PC-3 (cell line): Measurements from ENCODE around the gene IRX5. TPM values are rescaled to one million over a fixed set of nuclear protein-coding genes. Genes with fewer than 3 reads are reported as not detected.

Source experiments
- ATAC-seq: fragments of 200-7000 bp; cut with Tn5 transposase; 2 replicates; pipeline ENCODE4 v1.9.1; 2020; ENCODE audit warnings: mild to moderate bottlenecking, moderate library complexity
- BruUV-seq: library from RNA; stranded (reverse); fragments of 400-500 nt; replicated peaks from 2 replicates; lab custom pipeline; 2021; lab: Mats Ljungman, UMichigan
- CTCF ChIA-PET: fragments of 300-600 bp; sonication (Branson Sonifier 250); formaldehyde crosslinking; loops from one replicate; lab custom pipeline; 2022; ENCODE audit warnings: antibody characterized with exemption; lab: Charles Lee
- POLR2A ChIA-PET: fragments of 300-600 bp; sonication (Branson Sonifier 250); formaldehyde crosslinking; loops from one replicate; lab custom pipeline; 2022; ENCODE audit warnings: antibody characterized with exemption; ENCODE audit not compliant: unreplicated experiment; lab: Charles Lee
- DNase-seq: peaks from one replicate; pipeline ENCODE4 v3.0.0-alpha.2; 2015
- H2AFZ ChIP-seq: fragments of 300-600 bp; sonication (generic); 2 replicates; pipeline ENCODE4 v1.6.0; 2016; ENCODE audit warnings: antibody characterized with exemption, low read length
- H3F3A ChIP-seq: fragments of 300-600 bp; sonication (generic); one replicate; pipeline ENCODE4 v1.6.0; 2017; ENCODE audit warnings: antibody characterized with exemption, low read length, control low read depth, mild to moderate bottlenecking; ENCODE audit not compliant: unreplicated experiment
- H3K27ac ChIP-seq: fragments of 300-600 bp; sonication (generic); 2 replicates; pipeline ENCODE4 v1.5.1; 2016; ENCODE audit warnings: mild to moderate bottlenecking, low read length
- H3K27me3 ChIP-seq: fragments of 300-600 bp; sonication (generic); 2 replicates; pipeline ENCODE4 v1.6.1; 2016; ENCODE audit warnings: low read length, mixed read lengths
- H3K36me3 ChIP-seq: fragments of 300-600 bp; sonication (generic); 2 replicates; pipeline ENCODE4 v1.6.1; 2016; ENCODE audit warnings: low read depth, mixed run types, low read length, mixed read lengths
- H3K4me1 ChIP-seq: fragments of 300-600 bp; sonication (generic); 2 replicates; pipeline ENCODE4 v1.5.1; 2016; ENCODE audit warnings: low read length; ENCODE audit not compliant: insufficient read depth
- H3K4me2 ChIP-seq: fragments of 300-600 bp; sonication (generic); 2 replicates; pipeline ENCODE4 v1.6.0; 2016; ENCODE audit warnings: low read length
- H3K4me3 ChIP-seq: fragments of 300-600 bp; sonication (generic); 2 replicates; pipeline ENCODE4 v1.5.1; 2016; ENCODE audit warnings: mild to moderate bottlenecking, low read length, mixed read lengths
- H3K79me2 ChIP-seq: fragments of 300-600 bp; sonication (generic); 2 replicates; pipeline ENCODE4 v1.6.1; 2017; ENCODE audit warnings: low read length, mixed read lengths
- H3K9ac ChIP-seq: fragments of 300-600 bp; sonication (generic); 2 replicates; pipeline ENCODE4 v1.6.0; 2016; ENCODE audit warnings: mild to moderate bottlenecking, low read length
- H3K9me2 ChIP-seq: fragments of 300-600 bp; sonication (generic); replicated peaks from 2 replicates; pipeline ENCODE4 v1.6.1; 2016; ENCODE audit warnings: mixed run types, low read length, mixed read lengths
- H3K9me3 ChIP-seq: fragments of 300-600 bp; sonication (generic); 2 replicates; pipeline ENCODE4 v1.6.1; 2016; ENCODE audit warnings: low read length, mixed read lengths
- H4K20me1 ChIP-seq: fragments of 300-600 bp; sonication (generic); 2 replicates; pipeline ENCODE4 v1.6.1; 2016; ENCODE audit warnings: low read length, mixed read lengths
- EZH2 ChIP-seq: fragments of 300-600 bp; sonication (generic); IDR thresholded peaks from one replicate; pipeline ENCODE4 v1.6.1; 2017; ENCODE audit warnings: antibody characterized with exemption, mild to moderate bottlenecking, low read length; ENCODE audit not compliant: unreplicated experiment
- EZH2phosphoT487 ChIP-seq: fragments of 300-600 bp; sonication (generic); IDR thresholded peaks from 2 replicates; pipeline ENCODE4 v1.6.1; 2018; ENCODE audit warnings: mild to moderate bottlenecking, antibody characterized with exemption, low read length, borderline replicate concordance
- intact Hi-C: fragments of 100-400 bp; cut with micrococcal nuclease; formaldehyde crosslinking; loops from 2 replicates; pipeline ENCODE4 v1.9.0; 2023
- total RNA-seq: library from RNA; depleted of rRNA; stranded (reverse); fragments of >200 nt; gene quantifications from 2 replicates; pipeline ENCODE4 v1.2.3, GENCODE V29; 2014
- TF ChIP-seq, protein P1 (sequence below): fragments of 300-600 bp; sonication (generic); conservative IDR thresholded peaks from 2 replicates; pipeline ENCODE4 v1.5.1; 2017; ENCODE audit warnings: antibody characterized with exemption, low read depth, mild to moderate bottlenecking, low read length

Gene IRX5
- total RNA-seq, 1 experiment from 2014 or later = 0.22 TPM

DNA sequence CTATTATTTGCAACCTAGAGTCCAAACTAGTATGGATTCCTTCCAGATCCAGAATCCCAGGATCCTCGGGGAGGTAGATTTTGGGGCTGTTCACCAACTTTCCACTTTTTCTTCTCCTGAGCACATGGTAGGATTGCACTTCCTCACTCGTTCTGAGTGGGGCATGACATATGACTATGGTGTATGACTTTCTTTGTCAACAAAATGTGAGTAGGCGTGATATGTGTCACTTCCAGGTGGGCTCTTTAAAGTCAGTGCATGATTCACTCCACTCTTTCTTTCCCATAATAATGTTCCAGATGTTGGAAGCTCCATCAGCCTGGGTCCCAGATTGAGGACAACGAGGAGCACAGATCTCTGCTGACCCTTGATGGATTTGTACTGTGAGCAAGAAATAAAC is 21.5 kb downstream of the IRX5 start:
- DNase-seq (no peak), ATAC-seq (no peak)
- intact Hi-C loops = no loop called here
- Histone ChIP-seq H3K27ac (no peak overlapping the region), H4K20me1 (no peaks in the 10 kb centered on the region), H3K9me3 (no peaks in the 10 kb centered on the region), H3K4me3 (no peak overlapping the region), H3K4me2 (no peak overlapping the region), H3K27me3 (no peaks in the 10 kb centered on the region), H3K4me1 (no peaks in the 10 kb centered on the region), H2AFZ (no peak overlapping the region), H3K79me2 (no peaks in the 10 kb centered on the region), H3K9ac (no peak overlapping the region), H3K9me2 (no peaks in the 10 kb centered on the region), H3F3A (no peaks in the 10 kb centered on the region), H3K36me3 (no peaks in the 10 kb centered on the region)
- POLR2A ChIA-PET = no interaction called here
- no peak for TF ChIP-seq EZH2phosphoT487
- TF ChIP-seq, protein P1, sequence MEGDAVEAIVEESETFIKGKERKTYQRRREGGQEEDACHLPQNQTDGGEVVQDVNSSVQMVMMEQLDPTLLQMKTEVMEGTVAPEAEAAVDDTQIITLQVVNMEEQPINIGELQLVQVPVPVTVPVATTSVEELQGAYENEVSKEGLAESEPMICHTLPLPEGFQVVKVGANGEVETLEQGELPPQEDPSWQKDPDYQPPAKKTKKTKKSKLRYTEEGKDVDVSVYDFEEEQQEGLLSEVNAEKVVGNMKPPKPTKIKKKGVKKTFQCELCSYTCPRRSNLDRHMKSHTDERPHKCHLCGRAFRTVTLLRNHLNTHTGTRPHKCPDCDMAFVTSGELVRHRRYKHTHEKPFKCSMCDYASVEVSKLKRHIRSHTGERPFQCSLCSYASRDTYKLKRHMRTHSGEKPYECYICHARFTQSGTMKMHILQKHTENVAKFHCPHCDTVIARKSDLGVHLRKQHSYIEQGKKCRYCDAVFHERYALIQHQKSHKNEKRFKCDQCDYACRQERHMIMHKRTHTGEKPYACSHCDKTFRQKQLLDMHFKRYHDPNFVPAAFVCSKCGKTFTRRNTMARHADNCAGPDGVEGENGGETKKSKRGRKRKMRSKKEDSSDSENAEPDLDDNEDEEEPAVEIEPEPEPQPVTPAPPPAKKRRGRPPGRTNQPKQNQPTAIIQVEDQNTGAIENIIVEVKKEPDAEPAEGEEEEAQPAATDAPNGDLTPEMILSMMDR = no peak
- TF ChIP-seq EZH2 = no peak
- no TSS peak for BruUV-seq
- CTCF ChIA-PET = no interaction called here

DNA sequence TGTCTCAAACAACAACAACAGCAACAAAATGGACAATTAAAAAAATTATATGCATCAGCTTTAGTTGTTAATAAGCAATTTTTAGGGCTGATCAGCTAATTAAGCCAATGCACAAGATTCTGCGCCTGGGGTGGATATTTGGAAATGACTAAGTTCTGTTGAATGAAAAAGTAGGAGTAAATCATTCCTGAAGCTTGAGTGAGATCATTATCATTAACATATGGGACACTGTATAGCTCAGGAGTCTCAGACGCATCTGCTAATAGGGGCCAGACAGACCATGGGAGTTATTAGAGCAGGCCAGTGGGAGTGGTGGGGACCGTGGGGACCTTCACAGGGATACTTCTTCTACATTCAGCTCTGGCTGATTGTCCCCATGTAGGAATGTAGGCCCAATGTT is 22.8 kb downstream of the IRX5 start:
- Histone ChIP-seq H4K20me1 (no peaks in the 10 kb centered on the region), H3K27ac (no peak overlapping the region), H3K36me3 (no peaks in the 10 kb centered on the region), H3K4me2 (no peak overlapping the region), H3F3A (no peaks in the 10 kb centered on the region), H3K4me1 (no peaks in the 10 kb centered on the region), H2AFZ (no peak overlapping the region), H3K9ac (no peak overlapping the region), H3K9me3 (no peaks in the 10 kb centered on the region), H3K4me3 (no peak overlapping the region), H3K27me3 (no peaks in the 10 kb centered on the region), H3K9me2 (no peaks in the 10 kb centered on the region), H3K79me2 (no peaks in the 10 kb centered on the region)
- TF ChIP-seq EZH2 = no peak
- TF ChIP-seq, protein P1 = no peak
- TF ChIP-seq EZH2phosphoT487 = no peak
- BruUV-seq = no TSS peak
- DNase-seq = no peak
- intact Hi-C loops = no loop called here
- ATAC-seq = no peak
- CTCF ChIA-PET = no interaction called here
- POLR2A ChIA-PET = no interaction called here

DNA sequence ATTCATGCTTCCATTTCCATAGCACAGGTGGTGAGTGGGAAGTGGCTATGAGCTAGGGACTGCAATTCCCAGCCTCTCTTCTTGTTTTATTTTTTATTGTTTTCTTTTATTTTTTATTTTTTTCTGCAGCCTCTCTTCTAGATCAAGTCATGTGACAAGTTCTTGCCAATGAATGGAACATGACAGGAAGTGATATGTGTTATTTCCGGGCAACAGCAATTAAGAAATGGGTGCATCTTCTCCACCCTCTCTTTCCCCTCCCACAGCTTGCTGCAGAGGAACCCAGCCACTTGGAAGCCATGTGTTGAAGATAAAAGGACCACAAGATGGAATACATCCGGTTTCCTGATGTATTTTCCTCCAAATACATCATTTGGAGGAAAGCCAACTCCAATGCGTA is 23.6 kb downstream of the IRX5 start:
- ATAC-seq (no peak), DNase-seq (no peak)
- Histone ChIP-seq H3K9ac (no peak overlapping the region), H2AFZ (no peak overlapping the region), H3K4me3 (no peak overlapping the region), H3K27ac (no peak overlapping the region), H3F3A (no peaks in the 10 kb centered on the region), H3K36me3 (no peaks in the 10 kb centered on the region), H3K4me2 (no peak overlapping the region), H4K20me1 (no peaks in the 10 kb centered on the region), H3K9me2 (no peaks in the 10 kb centered on the region), H3K27me3 (no peaks in the 10 kb centered on the region), H3K79me2 (no peaks in the 10 kb centered on the region), H3K9me3 (no peaks in the 10 kb centered on the region), H3K4me1 (no peaks in the 10 kb centered on the region)
- CTCF ChIA-PET = no interaction called here
- POLR2A ChIA-PET = no interaction called here
- intact Hi-C loops = no loop called here
- TF ChIP-seq, protein P1 = no peak
- TF ChIP-seq EZH2 = no peak
- no peak for TF ChIP-seq EZH2phosphoT487
- no TSS peak for BruUV-seq
